Left hindlimb (tissue), 1 donor: ENCODE results near the gene STX11.

ENCODE experiments used
- DNase-seq: peaks from one replicate; pipeline ENCODE4 v3.0.0-alpha.2; 2018

The STX11 gene

DNA sequence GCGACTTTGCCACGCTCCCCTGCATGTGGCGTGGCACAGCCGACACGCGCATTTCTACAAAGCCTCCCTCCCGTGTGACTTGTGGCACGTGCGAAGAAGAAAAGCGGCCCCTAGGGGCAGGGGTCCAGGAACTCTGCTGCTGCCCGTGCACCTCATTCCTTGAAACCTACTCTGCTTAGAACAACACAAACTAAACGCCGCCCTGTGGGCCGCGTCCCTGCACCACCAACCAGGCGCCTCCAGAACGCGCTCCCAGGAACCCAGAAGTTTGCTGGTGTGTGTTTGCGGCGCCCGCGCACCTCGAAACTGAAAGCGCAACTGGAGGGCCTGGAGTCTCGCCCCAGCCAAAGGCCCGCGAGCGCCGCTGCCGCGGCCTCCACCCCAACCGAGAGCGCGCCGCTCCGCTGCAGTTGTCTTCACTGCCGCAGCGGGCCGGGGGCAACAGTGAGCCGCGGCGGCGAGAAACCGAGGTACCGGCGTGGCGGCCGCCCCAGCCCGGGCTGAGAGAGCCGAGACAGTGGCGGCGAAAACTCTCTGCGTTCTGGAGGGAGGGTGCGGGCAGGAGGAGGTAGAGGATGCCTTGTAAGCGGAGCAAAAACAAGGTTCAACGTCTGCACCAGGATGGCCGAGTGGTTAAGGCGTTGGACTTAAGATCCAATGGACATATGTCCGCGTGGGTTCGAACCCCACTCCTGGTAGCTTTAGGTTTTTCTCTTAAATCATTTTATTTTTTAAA, 65.8 kb downstream of the STX11 start:
- DNase-seq: peak; percentile 98

DNA sequence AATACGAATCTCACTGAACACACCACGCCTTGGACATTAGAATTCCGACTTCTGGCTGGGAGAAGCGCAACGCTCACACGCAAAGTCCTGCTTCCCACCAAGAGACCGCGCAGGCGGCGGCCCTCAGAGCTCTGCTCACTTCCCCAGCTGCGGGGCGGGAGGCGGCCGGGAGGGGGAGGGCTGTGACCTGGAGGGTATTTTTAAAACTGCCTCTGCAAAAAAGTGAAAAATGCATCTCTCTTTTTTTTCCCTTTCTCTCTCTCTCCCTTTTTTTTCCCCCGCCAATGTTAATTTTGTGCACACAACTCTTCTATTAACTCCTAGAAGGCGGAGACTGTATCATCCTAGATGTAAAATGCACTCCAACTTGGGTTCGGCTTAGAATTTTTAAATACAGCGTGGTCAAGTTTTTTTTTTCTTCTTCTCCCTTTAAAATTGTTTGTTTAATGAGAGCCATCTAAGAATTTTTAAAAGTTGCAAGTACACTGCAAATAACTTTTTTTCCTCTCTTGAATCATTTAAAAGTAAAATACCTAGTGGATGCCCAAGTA, 66.4 kb downstream of the STX11 start:
- no peak for DNase-seq

DNA sequence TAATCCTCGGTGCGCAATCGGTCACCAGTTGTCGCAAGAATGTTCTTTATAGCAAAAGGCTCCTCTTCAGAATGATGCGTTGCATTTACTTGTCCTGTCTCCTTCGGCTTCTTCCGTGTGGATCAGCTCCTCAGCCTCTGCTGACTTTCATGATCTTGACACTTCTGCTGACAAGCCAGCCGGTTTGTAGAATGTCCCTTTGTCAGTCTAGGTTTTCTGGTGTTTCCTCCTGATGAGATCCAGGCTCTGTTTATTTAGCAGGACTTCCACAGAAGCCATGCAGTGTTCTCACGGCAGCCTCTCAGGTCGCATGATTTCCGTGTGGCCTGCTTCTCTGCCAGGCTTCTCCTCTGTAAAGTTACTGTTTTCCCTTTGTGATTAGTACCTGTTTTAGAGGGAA, 66.9 kb downstream of the STX11 start:
- DNase-seq: no peak

DNA sequence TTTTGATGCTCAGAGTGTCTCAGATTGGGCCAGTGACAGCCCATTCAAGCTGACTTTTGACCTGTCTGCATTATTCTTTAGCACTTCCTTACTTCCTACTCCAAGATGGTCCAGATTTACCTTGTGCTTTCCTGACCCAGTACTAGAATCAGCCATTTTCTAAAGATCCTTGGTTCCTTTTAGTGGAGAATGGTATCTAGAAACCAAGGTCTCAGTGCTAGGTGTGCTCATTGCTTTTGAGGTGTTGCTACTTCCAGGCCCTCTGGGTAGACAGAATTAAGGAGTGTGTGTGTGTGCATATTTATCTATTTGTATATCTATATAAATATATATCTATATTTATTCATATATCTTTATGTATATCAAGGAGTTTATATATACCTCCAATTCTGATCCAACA, 67.5 kb downstream of the STX11 start:
- DNase-seq: no peak

DNA sequence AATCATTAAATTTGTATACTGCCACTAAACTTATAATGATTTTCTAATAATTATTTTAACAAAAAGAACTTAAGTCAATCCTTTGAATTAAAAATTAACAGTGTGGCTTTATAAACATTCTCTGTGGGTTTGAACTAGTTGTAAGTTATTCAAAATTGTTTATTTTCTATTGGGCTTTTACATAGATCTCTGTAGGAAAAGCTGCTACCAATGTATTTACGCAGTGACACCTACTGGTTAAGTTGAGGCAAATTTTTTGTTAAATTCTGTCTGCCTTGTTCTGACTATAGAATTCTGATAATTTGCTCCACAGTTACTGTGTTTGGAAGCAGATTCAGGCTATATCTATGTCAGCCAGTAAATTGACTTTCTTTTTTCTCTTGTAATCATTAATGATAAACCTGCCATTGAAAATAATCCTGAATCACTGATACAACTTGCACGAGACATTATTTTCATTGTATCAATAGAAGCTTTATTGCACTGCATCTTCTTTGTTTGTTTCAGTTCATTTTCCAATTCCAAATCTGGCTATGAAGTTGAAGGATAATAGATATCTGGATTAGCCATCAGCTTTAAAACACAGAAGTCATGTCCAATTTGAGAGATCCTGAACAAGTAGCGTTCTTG, 68.9 kb downstream of the STX11 start:
- DNase-seq: no peak

DNA sequence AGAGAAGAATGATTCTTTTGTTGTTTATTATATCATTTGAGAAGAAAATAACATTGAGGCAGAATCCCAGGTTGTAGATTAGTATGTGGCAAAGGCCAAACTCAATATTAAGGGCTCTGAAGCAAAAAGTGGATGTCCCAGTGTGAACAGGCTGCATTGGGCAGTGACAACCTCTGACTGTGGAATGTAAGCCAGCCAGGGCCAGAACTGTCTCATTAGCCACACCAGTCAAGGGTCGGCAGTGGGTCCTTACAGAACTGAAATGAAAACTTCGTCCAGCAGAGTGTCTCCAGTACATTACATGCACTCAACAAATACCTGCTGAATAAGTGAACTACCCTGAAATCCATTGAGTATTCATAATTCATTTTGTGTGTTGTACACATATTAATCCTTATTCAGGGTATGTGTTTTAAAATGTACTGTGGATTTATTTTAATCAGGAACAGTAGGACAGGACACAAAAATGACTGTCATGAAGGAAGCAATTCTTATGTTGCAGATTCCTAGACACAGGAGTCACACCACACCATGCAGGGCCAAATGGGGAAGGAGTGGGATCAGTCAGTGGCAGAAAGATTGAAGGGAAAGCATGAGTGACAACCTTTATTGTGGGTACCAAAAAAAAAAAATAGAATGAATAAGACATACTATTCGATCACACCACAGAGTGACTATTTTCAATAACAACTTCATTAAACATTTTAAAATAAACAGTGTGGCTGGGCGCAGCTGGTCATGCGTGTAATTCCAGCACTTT, 69.9 kb downstream of the STX11 start:
- no peak for DNase-seq

DNA sequence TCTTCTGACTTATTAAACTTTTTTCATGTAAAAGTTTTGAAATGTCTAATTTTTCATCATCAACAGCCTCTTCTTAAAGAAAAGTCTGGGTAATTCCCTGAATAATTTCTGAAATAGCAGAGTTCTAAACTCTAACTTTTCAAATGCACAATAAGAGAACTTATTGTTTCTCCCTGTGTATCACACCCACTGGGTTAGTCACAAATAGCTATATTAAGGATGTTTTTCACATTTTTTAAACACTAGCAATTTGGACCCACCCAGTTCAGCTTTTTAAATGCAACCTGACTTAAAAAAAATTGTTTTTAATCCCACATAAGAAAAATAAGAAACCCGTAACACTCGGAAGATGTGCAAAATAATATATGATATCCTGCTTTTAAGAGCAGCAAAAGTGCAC, 73.4 kb downstream of the STX11 start:
- DNase-seq: no peak

DNA sequence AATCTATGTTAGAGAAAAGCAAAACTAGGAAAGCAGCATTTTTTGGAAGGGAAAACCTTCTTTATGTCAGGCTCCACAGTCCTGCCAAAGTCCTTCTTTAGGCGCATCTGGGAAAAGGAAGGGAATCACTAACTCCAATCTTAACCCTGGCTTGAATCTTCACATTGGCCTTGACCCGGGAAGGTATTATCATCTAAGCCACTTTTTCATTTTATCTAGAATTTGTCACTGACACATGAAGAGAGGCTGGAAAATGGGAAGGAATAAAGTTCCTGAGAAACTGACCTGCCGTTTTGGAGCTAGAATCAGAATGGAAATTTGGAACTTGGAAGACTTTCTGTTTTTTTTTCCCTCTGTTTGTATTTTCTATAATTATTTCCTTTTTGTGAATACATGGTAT, 81.4 kb downstream of the STX11 start:
- no peak for DNase-seq

DNA sequence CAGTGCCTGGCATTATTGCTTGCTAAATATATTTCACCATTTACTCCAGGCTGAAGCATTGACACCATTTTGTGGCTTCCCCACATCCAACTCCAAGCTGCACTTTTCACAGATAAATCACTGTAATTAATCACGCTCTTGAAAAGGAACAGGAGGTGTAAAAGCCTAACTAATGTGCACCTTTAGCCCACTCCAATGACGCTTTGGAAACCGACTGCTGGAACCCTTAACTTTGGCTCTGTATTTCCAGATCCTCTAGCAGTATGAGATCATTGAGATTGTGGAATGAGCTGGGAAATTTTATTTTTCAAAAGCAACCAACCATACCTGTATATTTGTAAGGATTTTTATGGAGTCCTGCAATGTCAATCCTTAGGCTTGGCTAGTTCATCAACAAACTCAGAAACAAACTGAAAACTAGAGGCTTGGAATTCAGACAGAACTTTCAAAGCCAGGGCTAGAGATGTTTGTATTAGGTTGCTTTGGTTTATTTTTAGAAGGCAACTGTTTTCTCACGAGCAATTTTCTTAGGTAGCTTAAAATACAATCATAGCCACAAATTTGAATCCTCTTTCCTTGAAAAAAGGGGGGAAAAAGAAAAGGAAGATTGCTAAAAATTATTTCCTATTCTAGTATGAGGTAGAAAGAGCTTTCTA, 82.0 kb downstream of the STX11 start:
- no peak for DNase-seq

DNA sequence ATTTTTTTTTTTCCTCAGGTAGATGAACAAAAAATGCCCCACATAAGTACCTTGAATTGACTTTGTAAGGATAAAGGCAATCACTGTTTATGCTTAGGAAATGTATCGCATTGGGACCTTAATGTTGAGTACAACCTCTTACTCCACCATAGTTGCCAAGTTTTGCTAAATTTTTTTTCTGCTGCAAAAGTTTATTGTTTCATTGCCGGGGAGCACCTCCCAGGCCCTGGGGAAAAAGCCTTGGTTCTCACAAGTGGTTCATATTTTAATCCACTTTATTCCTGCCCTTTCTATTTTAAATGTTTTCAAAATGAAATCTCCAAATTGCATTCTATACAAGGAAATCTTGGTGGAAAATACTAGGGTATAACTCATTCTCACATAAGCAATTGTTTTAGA, 82.5 kb downstream of the STX11 start:
- no peak for DNase-seq

DNA sequence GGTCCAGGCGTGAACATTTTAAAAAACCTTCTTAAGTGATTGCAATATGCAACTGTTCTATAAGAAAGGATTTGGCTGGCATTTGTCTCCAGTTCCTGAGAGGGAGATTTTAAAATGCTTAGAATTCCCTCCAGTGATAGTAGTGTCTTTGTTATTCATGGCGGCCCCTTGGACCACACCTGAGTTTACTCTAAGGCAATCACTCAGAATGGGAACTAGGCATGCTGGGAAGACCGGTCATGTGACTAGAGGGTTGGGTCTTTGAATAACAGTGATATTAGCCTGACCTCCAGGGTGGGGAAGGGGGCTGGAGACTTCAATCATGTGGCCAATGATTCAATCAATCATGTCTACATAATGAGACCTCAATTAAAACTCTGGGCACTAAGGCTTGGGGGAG, 84.1 kb downstream of the STX11 start:
- no peak for DNase-seq

DNA sequence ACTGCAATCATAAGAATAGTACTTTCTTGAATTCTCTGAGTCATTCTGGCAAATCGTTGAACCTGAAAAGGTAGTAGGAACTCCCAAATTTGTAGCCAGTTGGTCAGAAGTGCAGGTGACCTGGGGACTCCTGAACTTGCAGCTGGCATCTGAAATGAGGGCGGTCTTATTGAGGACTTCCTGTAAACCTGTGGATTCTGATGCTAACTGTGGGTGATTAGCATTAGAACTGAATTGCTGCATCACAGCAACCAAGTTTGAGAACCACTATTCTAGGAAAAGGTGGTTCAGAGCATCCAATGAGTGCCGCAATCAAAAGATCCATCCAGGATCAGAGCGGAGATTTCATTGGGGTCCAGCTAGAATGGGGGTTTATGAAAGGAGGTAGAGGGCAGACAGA, 84.6 kb downstream of the STX11 start:
- no peak for DNase-seq
